Fibroblast of skin of abdomen (primary cell): ENCODE data around the gene SNX25.

Experiments
- DNase-seq: peaks from one replicate; pipeline ENCODE4 v3.0.0-alpha.2; 2013

Gene SNX25

DNA sequence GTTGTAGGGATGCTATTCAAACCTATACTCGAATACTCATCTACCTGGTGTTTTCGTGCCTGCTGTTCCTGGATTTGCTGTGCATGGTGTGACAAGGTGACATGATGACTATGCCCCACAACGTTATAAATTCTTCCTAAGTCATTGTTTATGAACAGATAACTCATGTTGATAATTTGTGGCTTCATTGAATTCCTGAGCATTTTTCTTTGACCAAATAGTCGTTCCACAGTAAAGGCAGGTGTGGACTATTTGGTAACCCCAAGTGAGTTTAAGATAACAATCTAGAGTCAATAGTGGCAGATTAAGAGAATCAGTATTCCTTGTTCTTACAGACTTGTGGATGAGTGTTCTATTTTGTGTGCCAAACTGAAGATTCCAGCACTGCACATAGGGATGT lies 59.9 kb downstream of the SNX25 start:
- DNase-seq = no peak

DNA sequence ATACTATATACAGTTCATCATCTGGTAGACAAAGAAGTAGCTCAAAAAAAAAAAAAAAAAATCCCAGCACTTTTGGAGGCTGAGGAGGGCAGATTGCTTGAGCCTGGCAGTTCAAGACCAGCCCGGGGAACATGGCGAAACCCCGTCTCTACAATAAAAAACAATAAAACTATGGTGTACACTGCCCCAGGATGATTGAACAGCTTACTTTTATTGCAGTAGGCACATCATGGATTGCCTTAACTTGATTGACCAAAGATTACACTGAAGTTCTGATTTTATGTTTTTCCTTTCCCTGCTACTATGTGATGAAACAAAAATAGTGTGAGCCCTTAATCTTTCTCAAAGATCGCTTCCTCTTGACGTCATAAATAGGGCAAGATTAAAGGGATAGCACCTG lies 60.6 kb downstream of the SNX25 start:
- no peak for DNase-seq

DNA sequence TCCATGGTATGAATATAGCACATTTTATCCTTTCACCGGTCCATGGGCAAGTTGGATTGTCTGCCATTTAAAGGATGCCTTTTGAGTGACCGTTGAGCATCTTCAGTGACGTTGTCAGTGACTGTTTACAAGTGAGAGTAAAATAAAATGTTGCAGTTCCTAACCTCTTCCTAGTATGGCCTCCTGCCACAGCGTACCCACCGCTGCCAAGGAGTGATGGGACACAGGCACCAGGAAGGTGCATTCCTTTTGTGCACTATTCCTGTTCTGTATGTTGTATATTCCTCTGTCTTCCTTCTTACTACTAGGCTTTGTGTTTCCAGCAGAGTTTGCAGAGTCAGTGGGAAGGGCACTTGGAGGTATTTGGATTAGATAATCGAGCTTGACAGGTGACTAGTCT lies 61.5 kb downstream of the SNX25 start:
- no peak for DNase-seq

DNA sequence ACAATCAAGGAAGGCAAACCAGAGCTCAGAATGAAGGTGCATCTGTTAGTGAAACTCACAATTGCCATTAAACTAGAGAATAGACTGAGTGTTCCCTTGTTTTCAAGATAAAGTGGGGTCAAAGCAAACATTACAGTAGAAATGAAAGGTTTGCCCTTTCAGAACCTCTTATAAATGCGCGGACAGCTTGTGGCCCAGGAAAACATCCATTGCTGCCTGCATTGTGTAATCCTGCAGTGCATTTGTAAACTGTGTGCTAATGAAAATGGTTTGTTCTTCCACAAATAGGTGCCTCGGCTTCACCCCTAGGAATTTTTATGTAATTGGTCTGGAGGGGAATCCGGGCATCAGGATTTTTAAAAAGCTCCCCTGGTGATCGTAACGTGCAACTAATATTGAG lies 62.8 kb downstream of the SNX25 start:
- no peak for DNase-seq

DNA sequence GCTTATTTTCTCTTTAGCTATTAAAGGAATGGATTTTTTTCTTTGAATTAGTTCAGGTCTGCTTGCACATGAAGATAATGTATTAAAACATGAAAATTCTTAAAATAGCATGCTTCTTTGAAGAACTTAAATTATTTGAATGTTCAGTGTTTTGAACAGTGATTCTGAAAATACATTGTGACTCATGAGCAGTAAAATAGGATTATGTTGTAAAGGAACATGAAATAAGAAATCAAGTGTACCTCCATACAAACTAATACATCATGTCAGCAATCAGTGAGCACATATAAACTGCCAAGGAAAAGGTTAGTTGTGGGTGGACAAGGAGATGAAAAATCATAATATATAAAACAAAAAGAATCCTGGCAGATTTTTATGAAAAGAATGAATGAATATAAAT lies 66.1 kb downstream of the SNX25 start:
- peak; percentile 40 for DNase-seq

DNA sequence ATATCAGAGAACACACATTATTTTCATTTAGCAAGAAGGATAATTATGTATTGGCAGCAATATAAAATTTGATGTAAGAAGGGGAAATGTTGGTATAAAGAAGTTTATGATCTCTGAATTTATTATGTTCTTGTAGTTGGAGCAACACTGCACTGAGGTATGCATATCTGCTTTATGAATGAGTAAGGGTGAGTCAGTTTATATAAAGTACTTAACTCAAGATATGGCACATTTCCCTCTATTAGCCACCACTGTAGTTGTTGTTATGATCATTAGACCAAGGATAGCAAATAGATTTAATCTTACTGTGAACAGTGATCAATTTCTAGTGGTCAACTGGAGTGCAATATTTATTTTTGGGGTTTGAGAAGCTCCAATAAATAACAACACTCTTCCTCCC lies 66.6 kb downstream of the SNX25 start:
- DNase-seq = peak; percentile 36

DNA sequence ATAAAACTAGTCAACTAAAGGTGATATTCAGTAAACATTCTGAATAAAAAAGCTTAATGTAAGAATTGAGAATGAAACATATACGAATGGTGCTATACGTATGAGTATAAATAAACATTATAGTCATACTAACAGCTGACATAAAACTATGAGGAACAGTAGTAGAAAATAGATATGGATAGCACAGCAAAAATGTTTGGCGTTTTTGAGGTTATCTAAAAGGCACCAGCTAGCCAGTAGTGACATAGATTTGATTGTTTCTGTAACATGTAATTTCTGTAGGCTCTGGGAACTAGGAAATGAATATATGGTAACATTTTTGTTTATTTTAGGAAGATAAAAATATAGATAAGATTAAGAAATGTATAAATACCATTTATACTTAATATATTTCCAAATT lies 69.3 kb downstream of the SNX25 start:
- DNase-seq = no peak

DNA sequence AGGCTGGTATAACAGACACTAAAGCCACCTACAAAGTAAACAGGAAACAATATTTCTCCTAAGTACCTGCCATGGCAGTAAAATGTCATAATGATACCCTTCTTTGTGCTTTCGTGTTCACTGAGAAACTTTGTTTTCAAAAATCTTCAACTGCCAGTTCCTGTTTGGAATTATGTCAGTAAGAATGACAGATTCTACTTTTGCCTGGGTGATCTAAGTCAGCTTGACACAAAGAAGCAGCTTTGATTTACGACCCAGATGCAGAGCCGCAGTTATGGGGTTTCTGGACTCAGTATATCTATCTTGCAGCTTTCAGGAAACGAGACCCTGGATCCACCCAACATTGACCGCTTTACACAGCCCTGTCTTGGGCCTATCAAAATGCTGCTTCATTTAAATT lies 71.2 kb downstream of the SNX25 start:
- no peak for DNase-seq

DNA sequence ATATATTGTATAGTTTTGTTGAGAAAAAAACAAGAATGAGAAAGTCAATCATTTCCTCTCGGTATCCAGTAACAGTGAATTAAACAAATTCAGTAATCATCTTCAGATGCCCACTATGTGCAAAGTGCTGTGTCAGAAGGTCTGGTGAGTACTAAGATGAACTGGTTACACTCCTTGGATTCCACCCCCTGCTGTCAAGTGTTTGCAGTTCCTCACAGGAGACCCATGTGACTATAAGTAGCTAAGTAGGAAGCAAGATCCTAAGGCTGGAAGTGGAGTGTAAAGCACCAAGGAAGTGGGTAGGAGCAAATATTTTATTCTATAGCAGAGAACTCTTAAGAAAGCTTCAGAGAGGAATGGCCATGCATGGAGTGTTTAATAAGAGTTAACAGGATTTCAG lies 73.6 kb downstream of the SNX25 start:
- DNase-seq = peak; percentile 16

DNA sequence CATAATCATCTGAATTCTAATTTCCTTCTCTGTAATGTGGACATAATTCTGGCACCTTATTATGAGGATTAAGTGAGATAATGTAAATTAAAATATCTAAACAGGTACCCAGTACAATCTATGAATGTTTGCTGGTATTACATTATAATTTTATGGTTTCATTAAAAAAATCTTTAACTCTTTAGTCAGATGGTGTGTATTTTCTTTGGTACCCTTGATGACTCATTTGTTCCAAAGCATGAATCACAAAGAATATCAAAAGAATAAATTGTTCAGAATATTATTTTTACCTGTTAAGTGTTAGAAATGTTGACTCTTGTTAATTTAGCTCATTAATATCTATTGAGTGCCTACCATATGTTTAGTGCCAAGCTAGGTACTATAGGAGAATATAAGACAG lies 74.3 kb downstream of the SNX25 start:
- DNase-seq = no peak

DNA sequence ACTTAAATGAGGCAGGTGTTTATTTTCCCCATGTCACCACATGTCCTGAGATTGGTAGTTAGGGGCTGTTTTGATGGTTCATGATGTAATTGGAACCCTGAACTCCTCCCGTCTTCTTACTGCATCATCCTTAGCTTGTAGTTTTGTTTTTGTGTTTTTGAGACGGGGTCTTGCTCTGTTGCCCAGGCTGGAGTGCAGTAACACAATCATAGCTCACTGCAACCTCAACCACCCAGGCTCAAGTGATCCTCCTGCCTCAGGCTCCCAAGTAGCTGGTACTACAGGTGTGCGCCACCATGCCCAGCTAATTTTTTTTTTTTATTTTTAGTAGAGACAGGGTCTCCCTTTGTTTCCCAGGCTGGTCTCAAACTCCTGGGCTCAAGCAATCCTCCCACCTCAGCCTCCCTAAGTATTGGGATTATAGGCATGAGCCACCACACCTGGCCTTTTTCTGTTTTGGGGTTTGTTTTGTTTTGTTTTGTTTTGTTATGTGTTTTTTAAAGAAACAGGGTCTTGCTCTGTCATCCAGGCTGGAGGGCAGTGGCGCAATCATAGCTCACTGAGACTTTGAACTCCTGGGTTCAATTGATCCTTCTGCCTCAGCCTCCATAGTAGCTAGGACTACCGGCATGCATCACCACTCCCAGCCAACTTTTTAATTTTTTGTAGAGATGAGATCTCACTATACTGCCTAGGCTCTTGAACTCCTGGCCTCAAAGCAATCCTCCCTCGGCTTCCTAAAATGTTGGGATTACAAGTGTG lies 76.4 kb downstream of the SNX25 start:
- no peak for DNase-seq

DNA sequence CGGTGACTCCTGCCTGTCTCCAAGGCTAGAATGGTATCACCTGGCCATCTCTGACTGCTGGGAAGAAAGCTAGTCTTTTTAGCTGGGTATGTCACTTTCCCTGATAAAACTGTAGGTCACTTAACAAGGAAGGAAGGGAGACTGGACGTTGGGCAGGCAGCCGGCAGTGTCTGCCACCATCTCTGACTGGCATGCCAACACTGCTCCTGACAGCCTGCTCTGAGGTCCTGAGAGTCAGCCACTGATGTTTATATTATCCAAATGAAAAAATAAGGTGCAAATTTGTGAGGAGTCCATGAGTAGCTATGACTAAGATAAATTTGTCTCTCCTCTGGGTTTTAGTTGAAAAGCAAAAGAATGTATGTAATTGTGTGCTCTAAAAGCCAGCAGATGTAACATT lies 77.2 kb downstream of the SNX25 start:
- DNase-seq = no peak

DNA sequence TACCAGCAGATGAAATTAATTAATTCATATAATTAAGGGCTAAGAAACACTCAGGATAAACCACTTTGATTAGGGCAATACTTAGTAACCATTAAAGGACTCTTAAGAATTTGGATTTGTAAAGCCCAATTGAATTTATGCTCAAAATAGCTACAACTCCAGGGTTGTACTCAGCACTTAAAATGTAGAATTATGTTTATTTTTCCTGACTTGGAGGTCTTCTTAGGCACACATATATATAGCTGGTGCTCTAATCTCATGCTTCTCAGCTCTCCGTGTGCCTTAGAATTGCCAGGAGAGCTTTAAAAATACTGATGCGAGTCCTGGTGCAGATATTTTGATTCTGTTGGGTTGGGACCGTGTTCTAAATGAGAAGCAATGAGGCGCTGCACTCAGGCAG lies 77.6 kb downstream of the SNX25 start:
- DNase-seq = no peak

DNA sequence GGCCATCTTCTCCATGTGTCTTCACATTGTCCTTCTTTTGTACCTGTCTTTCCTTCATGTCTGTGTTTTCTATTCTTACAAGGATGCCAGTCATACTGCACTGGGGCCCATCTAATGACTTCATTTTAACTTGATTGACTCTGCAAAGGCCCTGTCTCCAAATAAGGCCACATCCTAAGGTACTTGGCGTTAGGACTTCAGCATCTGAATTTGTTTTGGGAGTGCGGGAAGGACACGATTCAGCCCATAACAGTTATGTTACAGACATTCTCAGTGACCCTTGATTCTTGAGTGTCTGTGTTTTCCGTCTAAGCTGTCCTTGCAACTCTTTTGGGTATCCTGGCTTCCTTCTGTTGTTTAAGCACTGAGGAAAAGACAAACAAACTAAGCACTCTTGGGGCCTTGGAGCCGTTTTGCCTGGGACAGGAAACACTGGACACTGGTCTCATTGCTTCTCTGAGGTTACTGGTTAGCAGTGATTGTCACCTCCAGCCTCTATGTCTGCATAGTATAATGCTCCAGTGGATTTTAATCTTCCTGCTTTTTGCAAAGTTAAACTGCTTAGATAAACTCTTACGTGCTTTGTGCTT lies 80.7 kb downstream of the SNX25 start:
- DNase-seq = no peak

DNA sequence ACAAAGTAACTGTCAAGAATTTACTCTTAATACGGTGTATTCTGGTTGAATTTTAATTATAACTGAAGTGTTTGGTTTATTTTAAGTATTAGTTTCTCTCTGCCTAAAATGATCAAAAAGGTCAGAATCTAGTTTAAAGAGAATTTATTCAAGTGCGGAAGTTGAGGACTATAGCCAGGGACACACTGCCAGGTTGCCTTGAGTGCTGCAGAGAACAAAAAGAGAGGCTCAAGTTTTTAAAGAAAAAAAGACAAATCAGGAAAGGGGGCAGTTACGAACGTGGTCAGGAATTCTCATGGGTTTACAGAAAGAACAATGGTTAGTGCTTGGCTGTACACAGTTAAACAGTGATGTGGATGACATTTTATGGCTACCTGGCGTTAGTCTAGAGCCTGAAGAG lies 81.3 kb downstream of the SNX25 start:
- no peak for DNase-seq

DNA sequence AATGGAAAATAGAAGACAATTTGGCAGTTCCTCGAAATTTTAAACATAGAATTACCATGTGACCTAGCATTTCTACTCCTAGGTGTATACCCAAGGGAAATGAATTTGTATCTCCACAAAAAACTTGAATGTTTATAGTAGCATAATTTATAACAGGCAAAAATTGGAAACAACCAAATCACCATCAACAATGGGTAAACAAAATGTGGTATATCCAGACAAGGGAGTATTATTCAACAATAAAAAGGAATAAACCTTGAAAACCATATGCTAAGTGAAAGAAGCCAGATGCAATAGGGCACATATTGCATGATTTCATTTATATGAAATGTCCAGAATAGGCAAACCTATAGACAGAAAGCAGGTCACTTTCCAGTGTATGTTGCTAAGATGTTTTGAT lies 83.8 kb downstream of the SNX25 start:
- no peak for DNase-seq

DNA sequence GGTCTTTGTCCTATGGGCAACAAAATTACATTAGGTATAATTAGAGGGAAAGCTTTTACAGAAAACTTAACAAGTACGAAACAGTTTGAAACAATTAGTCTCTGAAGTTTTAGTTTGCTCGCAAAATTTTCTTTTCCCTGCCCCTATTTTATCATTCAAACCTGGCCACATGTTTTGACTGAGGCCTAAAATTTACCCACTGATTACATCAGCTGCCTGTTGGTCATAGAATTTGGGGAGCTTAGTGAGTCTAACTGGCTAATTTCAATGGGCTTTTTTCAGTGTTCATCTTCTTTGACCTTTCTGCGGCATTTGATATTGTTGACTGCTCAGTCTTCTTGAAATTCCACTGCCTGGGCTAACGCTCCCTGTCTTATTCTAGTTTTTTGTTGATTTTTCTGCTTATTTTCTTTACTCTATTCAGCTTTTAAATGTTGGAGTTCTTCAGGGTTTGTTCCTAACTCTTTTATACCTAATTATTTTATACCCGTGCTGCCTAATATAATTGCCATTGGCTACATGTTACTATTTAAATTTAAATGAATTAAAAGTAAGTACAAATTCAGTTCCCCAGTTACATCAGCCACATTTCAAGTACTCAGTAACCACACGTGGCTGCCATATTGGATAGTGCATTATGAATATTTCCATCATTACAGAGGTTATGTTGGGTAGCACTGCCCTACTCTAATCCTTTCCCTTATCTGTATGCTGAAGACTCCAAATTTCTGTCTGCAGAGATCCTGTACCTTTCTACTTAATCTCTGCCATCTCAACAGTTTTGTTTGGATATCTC lies 87.5 kb downstream of the SNX25 start:
- no peak for DNase-seq

DNA sequence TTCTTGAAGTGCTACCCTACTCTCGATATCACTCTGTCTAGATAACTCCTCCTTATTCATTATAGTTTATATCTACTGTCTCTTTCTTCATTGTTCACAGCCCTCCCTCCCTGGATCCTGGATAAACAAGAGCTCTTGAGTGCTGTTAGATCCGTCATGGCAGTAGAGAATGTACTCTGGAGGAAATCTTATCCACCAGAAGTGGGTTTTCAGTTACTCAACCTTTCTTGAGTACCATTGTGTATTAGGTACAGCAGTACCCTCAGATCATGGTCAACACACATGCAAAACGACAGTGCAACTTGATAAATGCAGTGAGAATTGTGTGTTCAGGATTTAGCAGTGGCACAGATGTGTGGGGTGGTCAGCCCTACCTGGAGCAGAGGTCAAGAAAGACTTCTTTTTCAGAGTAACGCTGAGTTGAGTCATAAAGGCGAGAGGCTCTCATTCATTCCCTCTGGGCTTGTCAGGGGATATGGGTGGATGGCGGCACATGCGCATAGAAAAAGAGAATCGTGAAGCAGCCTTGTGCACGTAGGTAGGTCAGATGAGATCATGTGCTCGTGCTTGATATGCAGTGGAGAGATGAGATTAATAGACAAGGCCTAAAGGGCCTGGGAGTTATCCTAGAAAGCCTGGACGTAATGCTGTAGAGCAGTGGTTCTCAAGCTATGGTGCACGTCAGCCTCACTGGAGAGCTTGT lies 89.5 kb downstream of the SNX25 start:
- no peak for DNase-seq

DNA sequence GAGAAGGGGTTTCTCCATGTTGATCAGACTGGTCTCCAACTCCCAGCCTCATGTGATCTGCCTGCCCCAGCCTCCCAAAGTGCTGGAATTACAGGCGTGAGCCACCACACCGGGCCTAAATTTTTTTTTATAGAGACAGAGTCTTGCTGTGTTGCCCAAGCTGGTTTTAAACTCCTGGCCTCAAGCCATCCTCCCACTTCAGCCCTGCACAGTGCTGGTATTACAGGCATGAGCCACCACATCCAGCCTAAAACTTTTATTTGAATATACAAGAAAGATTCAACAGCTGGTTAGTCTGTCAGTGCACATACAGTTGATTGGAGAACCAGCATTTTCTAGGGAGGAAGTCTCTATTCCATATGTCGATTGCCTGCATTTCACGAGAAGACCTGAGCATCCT lies 95.1 kb downstream of the SNX25 start:
- no peak for DNase-seq

DNA sequence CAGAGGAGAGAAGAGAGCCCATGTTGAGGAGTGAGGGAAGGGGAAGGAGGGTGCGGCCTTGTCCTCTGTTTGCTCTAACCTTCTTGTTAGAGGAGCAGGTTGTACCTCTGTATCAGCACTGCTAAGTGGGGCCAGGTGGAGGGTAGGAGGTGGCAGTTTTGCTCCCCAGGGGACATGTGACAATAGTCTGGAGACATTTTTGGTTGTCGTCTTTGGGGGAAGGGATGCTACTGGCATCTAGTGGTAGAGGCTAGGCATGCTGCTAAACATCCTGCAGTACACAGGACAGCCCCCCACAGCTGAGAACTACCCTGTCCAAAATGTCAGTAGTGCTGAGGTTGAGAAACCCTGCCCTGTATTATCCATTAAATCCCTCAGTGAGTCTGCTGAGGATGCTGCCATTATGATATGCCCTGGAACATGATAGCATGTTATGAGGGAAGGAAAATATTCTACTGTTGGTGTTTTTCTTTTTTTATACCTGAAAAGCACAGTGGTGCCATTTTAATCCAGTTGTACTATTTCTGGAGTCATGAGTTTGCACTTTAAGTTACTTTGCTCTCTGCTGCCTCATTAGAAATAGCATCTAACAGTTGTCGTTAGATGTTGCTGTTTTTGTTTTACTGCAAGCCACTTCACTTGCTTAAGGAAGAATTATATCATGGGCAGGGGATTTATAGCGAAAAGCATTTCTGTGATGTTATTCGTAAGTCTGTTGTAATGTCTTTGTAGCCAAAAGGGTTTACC lies 95.7 kb downstream of the SNX25 start:
- DNase-seq = peak; percentile 16

DNA sequence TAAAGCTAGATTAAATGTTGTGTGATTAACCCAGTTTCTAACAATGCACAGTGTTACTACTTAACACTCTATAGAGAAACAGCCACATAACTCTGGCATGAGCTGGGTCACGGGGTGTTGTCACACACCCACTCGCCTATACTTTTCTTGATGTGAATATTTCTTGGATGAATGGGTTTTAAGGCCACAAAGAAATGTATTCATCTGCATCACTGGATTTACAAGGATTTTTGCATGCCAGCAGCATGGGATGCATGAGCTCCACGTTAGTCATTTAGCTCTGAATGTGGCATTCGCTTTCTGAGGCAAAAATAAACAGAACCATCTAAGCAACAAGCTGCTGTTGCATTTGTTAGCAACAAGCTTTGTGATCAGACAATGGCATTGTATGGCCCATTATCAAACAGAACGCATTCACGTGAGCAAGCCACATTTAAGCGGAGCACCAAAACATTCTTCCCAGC lies 96.6 kb downstream of the SNX25 start:
- DNase-seq = peak; percentile 94
